ENCODE results near the gene MYRF.

GRCh38 chr11:61771195-61771894 lies 18.9 kb downstream of the MYRF start:
- no peak for TF ChIP-seq CTCF (IDR thresholded peaks at IDR 0.05; ENCODE audit: insufficient read depth, low read length)
- TF ChIP-seq REST (IDR thresholded peaks at IDR 0.05; ENCODE audit: insufficient replicate concordance, low read depth), result no peak
- TF ChIP-seq GABPA (IDR thresholded peaks at IDR 0.05; ENCODE audit: low read depth), result no peak

Data from HL-60 (cell line).